Mesendoderm (in vitro differentiated cells): Measurements from ENCODE around the gene HPS1.

ENCODE experiments used
- DNase-seq: peaks from one replicate; pipeline ENCODE4 v3.0.0; 2013
- H2AK5ac ChIP-seq: 2 replicates; pipeline ENCODE4 v1.6.1; 2013; ENCODE audit warnings: low read length, inconsistent platforms
- H2BK120ac ChIP-seq: 2 replicates; pipeline ENCODE4 v1.6.1; 2013; ENCODE audit warnings: low read depth, mild to moderate bottlenecking, low read length, moderate library complexity, mixed read lengths
- H2BK15ac ChIP-seq: replicated peaks from 2 replicates; pipeline ENCODE4 v1.6.1; 2013; ENCODE audit warnings: low read depth, mild to moderate bottlenecking, moderate library complexity
- H2BK5ac ChIP-seq: 2 replicates; pipeline ENCODE4 v1.6.1; 2013; ENCODE audit warnings: low read length, inconsistent platforms
- H3K18ac ChIP-seq: 2 replicates; pipeline ENCODE4 v1.6.1; 2013; ENCODE audit warnings: mild to moderate bottlenecking, low read length, mixed read lengths
- H3K23ac ChIP-seq: one replicate; pipeline ENCODE4 v1.6.1; 2013; ENCODE audit warnings: low read length
- H3K27ac ChIP-seq: 2 replicates; pipeline ENCODE4 v1.5.1; 2013; ENCODE audit warnings: low read depth, mild to moderate bottlenecking, inconsistent platforms, low read length, moderate library complexity
- H3K27me3 ChIP-seq: 2 replicates; pipeline ENCODE4 v1.6.1; 2013; ENCODE audit warnings: low read length, control low read depth, mild to moderate bottlenecking, inconsistent platforms; ENCODE audit not compliant: insufficient read depth, poor library complexity
- H3K36me3 ChIP-seq: 2 replicates; pipeline ENCODE4 v1.6.1; 2013; ENCODE audit warnings: low read length, inconsistent platforms; ENCODE audit not compliant: control insufficient read depth, insufficient read depth
- H3K4ac ChIP-seq: one replicate; pipeline ENCODE4 v1.6.1; 2013; ENCODE audit warnings: low read depth, mild to moderate bottlenecking, low read length, moderate library complexity
- H3K4me1 ChIP-seq: 2 replicates; pipeline ENCODE4 v1.6.1; 2013; ENCODE audit warnings: low read depth, low read length, inconsistent platforms; ENCODE audit not compliant: control insufficient read depth
- H3K4me2 ChIP-seq: 2 replicates; pipeline ENCODE4 v1.6.1; 2013; ENCODE audit warnings: low read length
- H3K4me3 ChIP-seq: 2 replicates; pipeline ENCODE4 v1.5.1; 2013; ENCODE audit warnings: mild to moderate bottlenecking, low read length
- H3K56ac ChIP-seq: one replicate; pipeline ENCODE4 v1.6.1; 2013; ENCODE audit warnings: low read length
- H3K79me1 ChIP-seq: 2 replicates; pipeline ENCODE4 v1.6.1; 2013; ENCODE audit warnings: low read length, inconsistent platforms
- H3K79me2 ChIP-seq: 2 replicates; pipeline ENCODE4 v1.6.1; 2013; ENCODE audit warnings: mild to moderate bottlenecking, low read length; ENCODE audit not compliant: control insufficient read depth, insufficient read depth
- H3K9ac ChIP-seq: 2 replicates; pipeline ENCODE4 v1.6.1; 2013; ENCODE audit warnings: low read length, inconsistent platforms
- H4K5ac ChIP-seq: one replicate; pipeline ENCODE4 v1.6.1; 2013; ENCODE audit warnings: low read length
- H4K8ac ChIP-seq: one replicate; pipeline ENCODE4 v1.6.1; 2013; ENCODE audit warnings: low read depth, mild to moderate bottlenecking, control low read depth, low read length, moderate library complexity
- WGBS: extraction: QIAGEN DNeasy Blood & Tissue Kit; methylation state at CpG from one replicate; pipeline ENCODE4 v1.1.7; 2013; ENCODE audit warnings: low lambda C conversion rate, missing lambda C conversion rate; ENCODE audit not compliant: insufficient coverage; ENCODE audit errors: extremely low coverage; 5-methylcytosine and 5-hydroxymethylcytosine counted together

Gene HPS1

DNA sequence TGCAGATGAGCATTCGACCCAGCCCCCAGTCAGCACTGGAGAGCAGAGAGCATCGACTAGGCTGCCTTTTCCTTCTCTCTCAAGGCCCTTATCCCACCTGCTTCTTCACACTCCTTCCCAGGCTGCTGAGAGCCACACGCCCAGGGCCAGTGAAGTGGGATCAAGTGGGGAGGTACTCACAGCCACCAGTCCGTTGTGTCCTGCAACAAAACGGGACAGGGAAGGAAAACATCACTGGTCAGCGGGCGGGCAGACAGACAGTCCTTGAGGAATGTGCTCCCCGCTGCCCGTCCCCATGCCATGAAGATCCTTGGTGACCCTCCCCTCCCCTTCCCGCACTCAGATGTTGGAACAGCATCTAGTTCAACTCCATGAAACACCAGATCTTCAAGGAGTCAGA lies 36.0 kb downstream of the HPS1 start:
- Histone ChIP-seq H3K4me3 (no peak overlapping the region), H3K18ac (no peak overlapping the region), H3K9ac (no peak overlapping the region), H3K23ac (no peak overlapping the region), H2BK5ac (no peak overlapping the region), H3K4me1 (peaks cover 6% of the 10 kb centered on the region), H3K79me1 (no peaks in the 10 kb centered on the region), H4K5ac (no peak overlapping the region), H3K4ac (no peak overlapping the region), H3K79me2 (no peaks in the 10 kb centered on the region), H2AK5ac (no peak overlapping the region), H3K36me3 (no peaks in the 10 kb centered on the region), H3K4me2 (no peak overlapping the region), H3K27ac (no peak overlapping the region), H4K8ac (no peak overlapping the region), H2BK15ac (no peak overlapping the region), H3K56ac (no peak overlapping the region), H3K27me3 (no peaks in the 10 kb centered on the region), H2BK120ac (no peak overlapping the region)
- DNase-seq = no peak
- WGBS = no CpG with 5 or more reads among the region's 10 CpGs

DNA sequence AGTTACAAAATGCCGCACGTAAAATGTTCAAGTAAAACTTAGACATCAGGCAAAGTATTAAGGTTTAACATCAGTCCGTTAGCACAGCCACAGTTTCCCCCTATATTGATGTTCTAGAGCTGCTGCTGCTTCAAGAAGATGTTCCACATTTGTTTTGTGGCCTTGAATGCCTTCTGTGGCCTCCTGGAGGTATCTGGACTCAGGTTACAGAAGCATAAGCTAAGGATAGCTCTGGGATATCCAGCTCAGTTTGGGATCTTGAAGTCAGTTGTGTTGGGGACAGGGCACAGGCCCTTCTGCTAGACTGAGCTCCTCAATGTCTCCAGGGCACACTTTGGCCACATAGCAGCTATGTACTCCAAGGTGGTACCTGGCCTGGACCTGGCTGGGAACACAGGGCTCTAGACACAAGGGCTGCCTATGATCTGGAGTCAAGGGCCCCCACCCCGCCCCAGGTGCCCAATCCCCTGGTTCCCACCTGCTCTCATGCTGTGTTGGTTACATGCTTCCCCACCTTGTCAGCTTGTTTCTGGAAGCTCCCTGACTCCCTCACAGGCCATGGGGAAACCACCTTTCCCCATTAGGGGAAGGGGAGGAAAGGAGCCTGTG lies 36.5 kb downstream of the HPS1 start:
- Histone ChIP-seq H3K4me2 (no peak overlapping the region), H3K56ac (no peak overlapping the region), H2AK5ac (no peak overlapping the region), H4K5ac (no peak overlapping the region), H3K23ac (no peak overlapping the region), H3K9ac (no peak overlapping the region), H3K36me3 (no peaks in the 10 kb centered on the region), H3K18ac (no peak overlapping the region), H3K27ac (no peak overlapping the region), H2BK15ac (no peak overlapping the region), H3K4me3 (no peak overlapping the region), H3K4ac (no peak overlapping the region), H2BK120ac (no peak overlapping the region), H4K8ac (no peak overlapping the region), H3K79me2 (no peaks in the 10 kb centered on the region), H3K4me1 (peaks cover 4% of the 10 kb centered on the region), H2BK5ac (no peak overlapping the region), H3K27me3 (no peaks in the 10 kb centered on the region), H3K79me1 (no peaks in the 10 kb centered on the region)
- no peak for DNase-seq
- no CpG with 5 or more reads among the region's 4 CpGs for WGBS

DNA sequence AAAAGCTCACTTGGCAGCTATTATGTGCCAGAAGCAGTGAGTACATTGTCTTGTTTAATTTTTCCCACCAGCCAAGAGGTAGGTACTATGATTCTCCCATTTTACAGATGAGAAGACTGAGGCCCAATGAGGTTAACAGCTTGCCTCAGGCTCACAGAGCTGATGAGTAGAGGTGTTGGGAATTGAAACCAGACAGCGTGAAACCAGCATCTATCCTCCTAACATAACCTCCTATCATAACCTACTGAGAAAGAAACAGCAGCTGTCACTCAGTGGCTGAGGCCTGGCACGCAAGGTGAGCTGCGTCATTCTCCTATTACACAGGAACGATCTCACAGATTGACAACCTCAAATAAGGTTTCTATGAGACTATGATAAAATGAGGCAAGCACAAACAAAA lies 37.9 kb downstream of the HPS1 start:
- H3K36me3 ChIP-seq = no peaks in the 10 kb centered on the region
- H4K8ac ChIP-seq = no peak overlapping the region
- no peak for DNase-seq
- no peak overlapping the region for H3K4me3 ChIP-seq
- H3K9ac ChIP-seq = no peak overlapping the region
- H3K4me1 ChIP-seq = no peaks in the 10 kb centered on the region
- no peaks in the 10 kb centered on the region for H3K79me2 ChIP-seq
- H4K5ac ChIP-seq = no peak overlapping the region
- no peak overlapping the region for H3K4me2 ChIP-seq
- H2BK15ac ChIP-seq = no peak overlapping the region
- H3K23ac ChIP-seq = no peak overlapping the region
- H3K79me1 ChIP-seq = no peaks in the 10 kb centered on the region
- no peaks in the 10 kb centered on the region for H3K27me3 ChIP-seq
- no peak overlapping the region for H2BK120ac ChIP-seq
- H3K27ac ChIP-seq = no peak overlapping the region
- H2BK5ac ChIP-seq = no peak overlapping the region
- H3K18ac ChIP-seq = no peak overlapping the region
- H2AK5ac ChIP-seq = no peak overlapping the region
- H3K4ac ChIP-seq = no peak overlapping the region
- H3K56ac ChIP-seq = no peak overlapping the region
- no CpG with 5 or more reads among the region's 4 CpGs for WGBS

DNA sequence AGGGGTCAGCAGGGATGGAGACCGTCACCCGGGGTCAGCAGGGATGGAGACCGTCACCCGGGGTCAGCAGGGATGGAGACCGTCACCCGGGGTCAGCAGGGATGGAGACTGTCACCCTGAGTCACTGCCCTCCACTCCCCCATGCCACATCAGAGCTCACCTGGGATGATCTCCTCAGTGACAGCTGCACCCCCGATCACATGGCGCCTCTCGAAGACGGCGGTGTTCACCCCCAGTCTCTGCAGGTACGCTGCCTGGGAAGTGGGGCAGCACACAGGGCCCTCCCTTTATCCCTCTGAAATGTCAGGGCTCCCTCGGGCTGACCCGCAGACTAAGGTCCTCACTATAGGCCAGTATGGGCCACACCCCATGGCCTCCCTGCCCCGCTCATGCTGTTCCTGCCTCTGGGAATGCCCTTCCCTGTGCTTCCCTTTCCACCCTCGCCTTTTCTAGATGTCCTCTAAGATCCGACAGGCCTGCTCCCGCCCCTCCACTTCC lies 38.9 kb downstream of the HPS1 start:
- no peak overlapping the region for H3K23ac ChIP-seq
- H3K79me1 ChIP-seq = no peaks in the 10 kb centered on the region
- H4K5ac ChIP-seq = no peak overlapping the region
- H2BK120ac ChIP-seq = no peak overlapping the region
- H3K9ac ChIP-seq = no peak overlapping the region
- no peak overlapping the region for H2BK5ac ChIP-seq
- no peaks in the 10 kb centered on the region for H3K27me3 ChIP-seq
- no peak overlapping the region for H2AK5ac ChIP-seq
- H3K27ac ChIP-seq = no peak overlapping the region
- H3K79me2 ChIP-seq = no peaks in the 10 kb centered on the region
- H3K4ac ChIP-seq = no peak overlapping the region
- H3K4me1 ChIP-seq = no peaks in the 10 kb centered on the region
- H3K56ac ChIP-seq = no peak overlapping the region
- WGBS = no CpG with 5 or more reads among the region's 18 CpGs
- DNase-seq = no peak
- H4K8ac ChIP-seq = no peak overlapping the region
- no peak overlapping the region for H3K4me3 ChIP-seq
- no peak overlapping the region for H2BK15ac ChIP-seq
- H3K4me2 ChIP-seq = no peak overlapping the region
- no peaks in the 10 kb centered on the region for H3K36me3 ChIP-seq
- H3K18ac ChIP-seq = no peak overlapping the region

DNA sequence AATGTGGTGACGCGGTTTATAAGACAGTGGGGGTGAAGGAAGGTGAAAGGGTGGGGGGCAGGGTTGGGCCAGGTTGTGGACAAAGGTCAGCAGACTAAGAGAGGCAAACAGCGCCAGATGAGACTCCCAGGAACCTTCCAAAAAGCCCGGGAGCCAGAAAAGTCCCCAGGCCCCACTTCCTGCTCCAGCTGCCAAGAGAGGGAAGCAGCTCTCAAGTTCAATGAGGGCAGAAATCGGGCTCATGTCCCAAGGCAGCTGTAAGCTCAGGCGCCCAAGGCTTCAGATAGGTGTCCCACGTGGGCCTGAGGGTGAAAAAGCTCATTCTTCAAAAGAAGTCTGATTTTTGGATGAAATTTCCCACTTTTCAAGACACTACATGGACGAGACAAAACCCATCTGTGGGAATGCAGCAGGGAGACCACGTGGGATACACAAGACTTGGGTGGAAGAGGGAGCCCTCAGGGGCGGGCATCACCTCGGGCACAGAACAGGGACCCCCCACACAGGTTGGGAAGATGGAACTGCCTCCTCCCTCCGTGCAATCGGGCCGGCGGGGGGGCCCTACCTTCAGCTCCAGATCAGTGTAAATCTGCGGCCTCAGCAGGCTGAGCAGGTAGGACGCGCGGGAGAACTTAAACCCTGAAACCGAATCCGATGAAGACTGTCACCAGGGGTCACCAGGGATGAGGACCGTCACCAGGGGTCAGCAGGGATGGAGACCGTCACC lies 39.6 kb downstream of the HPS1 start:
- no peaks in the 10 kb centered on the region for H3K4me1 ChIP-seq
- H3K56ac ChIP-seq = no peak overlapping the region
- H3K4me2 ChIP-seq = no peak overlapping the region
- H3K36me3 ChIP-seq = no peaks in the 10 kb centered on the region
- H2AK5ac ChIP-seq = no peak overlapping the region
- no peaks in the 10 kb centered on the region for H3K79me1 ChIP-seq
- H2BK120ac ChIP-seq = no peak overlapping the region
- no peak overlapping the region for H3K23ac ChIP-seq
- H3K9ac ChIP-seq = no peak overlapping the region
- no peak overlapping the region for H3K18ac ChIP-seq
- H2BK5ac ChIP-seq = no peak overlapping the region
- DNase-seq = no peak
- H2BK15ac ChIP-seq = no peak overlapping the region
- no peak overlapping the region for H4K8ac ChIP-seq
- H3K27ac ChIP-seq = no peak overlapping the region
- no CpG with 5 or more reads among the region's 23 CpGs for WGBS
- no peaks in the 10 kb centered on the region for H3K79me2 ChIP-seq
- H3K27me3 ChIP-seq = no peaks in the 10 kb centered on the region
- H3K4me3 ChIP-seq = no peak overlapping the region
- no peak overlapping the region for H4K5ac ChIP-seq
- no peak overlapping the region for H3K4ac ChIP-seq
